K562 (cell line): Measurements from ENCODE around the gene CNTFR. TPM values are rescaled to one million over a fixed set of nuclear protein-coding genes. Genes with fewer than 3 reads are reported as not detected.

Source experiments
- ATAC-seq: fragments of 200-7000 bp; cut with Tn5 transposase; 3 replicates; pipeline ENCODE4 v1.9.1; 2020; ENCODE audit warnings: moderate library complexity
- BruUV-seq: library from RNA; stranded (reverse); fragments of 400-500 nt; replicated peaks from 2 replicates; lab custom pipeline; 2021; lab: Mats Ljungman, UMichigan
- CTCF ChIA-PET: fragments of 300-600 bp; formaldehyde crosslinking; extraction: SDS; loops from one replicate; lab custom pipeline; 2021; ENCODE audit warnings: low intra/inter-chr PET ratio; lab: Yijun Ruan, JAX
- POLR2A ChIA-PET: fragments of 300-600, 350-650 bp; sonication (Branson Sonifier 250); formaldehyde crosslinking; extraction: SDS; loops from one replicate; lab custom pipeline; 2021; ENCODE audit warnings: antibody characterized with exemption, inconsistent platforms; lab: Yijun Ruan, JAX
- DNase-seq, 4 experiments: peaks; one replicate each; pipeline versions ENCODE4 v3.0.0 to v3.0.0-alpha.2; 2011 to 2018; ENCODE audit warnings: low spot score in 3 of 4, mixed read lengths in 3 of 4; ENCODE audit errors: extremely low read depth in 1 of 4
- FAIRE-seq: peaks from 2 replicates; lab custom pipeline; 2011; peaks lifted over from hg19 to GRCh38; lab: Jason Lieb, UNC
- H2AFZ ChIP-seq: 2 replicates; pipeline ENCODE4 v1.6.0; 2011; ENCODE audit warnings: low read depth, low read length, control low read depth, inconsistent platforms
- H3K27ac ChIP-seq: fragments of 200-600 bp; 3 replicates; pipeline ENCODE4 v1.8.0; 2011; ENCODE audit warnings: low read depth, mild to moderate bottlenecking, control low read depth, inconsistent platforms, low read length, moderate library complexity, mixed read lengths; ENCODE audit errors: extremely low read depth
- H3K27me3 ChIP-seq, 2 experiments: fragments of 300-600 bp in 1 of 2; 2 replicates in 1 of 2; 3 replicates in 1 of 2; pipeline versions ENCODE4 v1.6.0 to v1.8.0; 2011; ENCODE audit warnings: inconsistent platforms in 2 of 2, low read length in 2 of 2, mild to moderate bottlenecking in 1 of 2, mixed read lengths in 1 of 2, moderate library complexity in 1 of 2; ENCODE audit not compliant: control insufficient read depth in 2 of 2, insufficient read depth in 2 of 2
- H3K36me3 ChIP-seq: fragments of 300-600 bp; 3 replicates; pipeline ENCODE4 v1.8.0; 2011; ENCODE audit warnings: mild to moderate bottlenecking, low read length, inconsistent platforms; ENCODE audit not compliant: control insufficient read depth, insufficient read depth
- H3K4me1 ChIP-seq, 2 experiments: fragments of 200-600 bp in 1 of 2; replicated peaks in 1 of 2; 2 replicates in 1 of 2; 3 replicates in 1 of 2; pipeline versions ENCODE4 v1.5.1 to v1.8.0; 2011; ENCODE audit warnings: inconsistent platforms in 2 of 2, low read length in 2 of 2, mild to moderate bottlenecking in 1 of 2, mixed read lengths in 1 of 2, moderate library complexity in 1 of 2; ENCODE audit not compliant: control insufficient read depth in 2 of 2, insufficient read depth in 2 of 2
- H3K4me2 ChIP-seq: 2 replicates; pipeline ENCODE4 v1.6.1; 2011; ENCODE audit warnings: low read length, control low read depth, inconsistent platforms, mixed read lengths; ENCODE audit not compliant: insufficient read depth
- H3K4me3 ChIP-seq: fragments of 200-600 bp; sonication (generic), shearing (Covaris generic); 2 replicates; pipeline ENCODE4 v1.5.1; 2016; ENCODE audit warnings: control low read depth, inconsistent platforms
- H3K79me2 ChIP-seq: fragments of 200-600 bp; 3 replicates; pipeline ENCODE4 v1.8.0; 2011; ENCODE audit warnings: low read length, inconsistent platforms; ENCODE audit not compliant: control insufficient read depth, insufficient read depth
- H3K9ac ChIP-seq, 2 experiments: 2 replicates each; pipeline versions ENCODE4 v1.6.0 to v1.6.1; 2011; ENCODE audit warnings: low read depth in 2 of 2, low read length in 2 of 2, control low read depth in 1 of 2, inconsistent platforms in 1 of 2, mild to moderate bottlenecking in 1 of 2, mixed read lengths in 1 of 2; ENCODE audit not compliant: insufficient read depth in 1 of 2
- H3K9me1 ChIP-seq: one replicate; pipeline ENCODE4 v1.6.0; 2011; ENCODE audit warnings: inconsistent platforms, mild to moderate bottlenecking, low read length, moderate library complexity; ENCODE audit not compliant: control insufficient read depth, insufficient read depth
- H3K9me3 ChIP-seq: replicated peaks from 2 replicates; pipeline ENCODE4 v1.5.1; 2011; ENCODE audit warnings: low read depth, low read length, inconsistent platforms; ENCODE audit not compliant: control insufficient read depth, insufficient read depth
- H4K20me1 ChIP-seq: replicated peaks from 2 replicates; pipeline ENCODE4 v1.6.1; 2011; ENCODE audit warnings: low read length, inconsistent platforms, mixed read lengths; ENCODE audit not compliant: control insufficient read depth, insufficient read depth
- CREBBP ChIP-seq: IDR thresholded peaks from one replicate; pipeline ENCODE4 v1.6.1; 2012; ENCODE audit warnings: low read depth, mild to moderate bottlenecking, control low read depth, inconsistent platforms, low read length
- HNRNPH1 ChIP-seq: fragments of 200-400 bp; formaldehyde crosslinking; optimal IDR thresholded peaks from 2 replicates; pipeline ENCODE3; 2017; ENCODE audit warnings: low read depth, mild to moderate bottlenecking, low read length, moderate library complexity
- MXD1 ChIP-seq: fragments of 250-450 bp; sonication (Bioruptor Pico); IDR thresholded peaks from 2 replicates; pipeline ENCODE4 v1.8.0; 2021; ENCODE audit warnings: borderline replicate concordance, mild to moderate bottlenecking, moderate library complexity; ENCODE audit not compliant: poor library complexity, severe bottlenecking
- NKRF ChIP-seq: fragments of 450-650 bp; IDR thresholded peaks from 2 replicates; pipeline ENCODE4 v1.6.1; 2016; ENCODE audit warnings: borderline replicate concordance
- PHB ChIP-seq: fragments of 250-450 bp; sonication (Bioruptor Pico); IDR thresholded peaks from 2 replicates; pipeline ENCODE4 v1.5.0; 2021
- RBFOX2 ChIP-seq: fragments of 200-400 bp; formaldehyde crosslinking; IDR thresholded peaks from 2 replicates; pipeline ENCODE4 v1.6.1; 2017; ENCODE audit warnings: low read depth, mild to moderate bottlenecking, low read length, moderate library complexity
- RBM17 ChIP-seq: fragments of 200-400 bp; formaldehyde crosslinking; IDR thresholded peaks from 2 replicates; pipeline ENCODE4 v1.6.1; 2017; ENCODE audit warnings: low read depth, mild to moderate bottlenecking, low read length, borderline replicate concordance
- RBM25 ChIP-seq: fragments of 200-400 bp; formaldehyde crosslinking; IDR thresholded peaks from 2 replicates; pipeline ENCODE4 v1.6.1; 2018; ENCODE audit warnings: low read length, low read depth, moderate library complexity; ENCODE audit not compliant: severe bottlenecking
- ZNF134 ChIP-seq: fragments of 250-450 bp; sonication (Bioruptor Pico); conservative IDR thresholded peaks from 2 replicates; pipeline ENCODE4 v1.4.0; 2020
- ZNF511 ChIP-seq: sonication (generic); formaldehyde crosslinking; IDR thresholded peaks from 2 replicates; pipeline ENCODE4 v1.8.0; 2022; ENCODE audit warnings: mild to moderate bottlenecking, missing genetic modification reagents
- ZNF785 ChIP-seq: fragments of 250-450 bp; sonication (Bioruptor Pico); IDR thresholded peaks from 2 replicates; pipeline ENCODE4 v1.4.0; 2020; ENCODE audit warnings: mild to moderate bottlenecking
- WGBS: fragments of 100-300 bp; shearing (Covaris generic); methylation state at CpG from one replicate; pipeline ENCODE4 v1.1.6; 2016; ENCODE audit warnings: low coverage, mixed read lengths; ENCODE audit not compliant: insufficient coverage; ENCODE audit errors: missing lambda C conversion rate; 5-methylcytosine and 5-hydroxymethylcytosine counted together
- in situ Hi-C: fragments of 300-500 bp; cut with MboI; formaldehyde crosslinking; loops from 4 replicates; pipeline ENCODE4 v1.15.0; 2018; ENCODE audit warnings: inconsistent platforms, mixed read lengths
- intact Hi-C: fragments of 100-400 bp; cut with micrococcal nuclease; formaldehyde crosslinking; loops from 2 replicates; pipeline ENCODE4 v1.14.2; 2022
- polyA plus RNA-seq, 8 experiments: library from polyadenylated mRNA; depleted of rRNA in 4 of 8; stranded (reverse) in 5 of 8; unstranded in 3 of 8; fragments of >200 nt; fragmentation: Nextera tagmentation in 2 of 8; fragmentation: Illumina TruSeq in 1 of 8; extraction: Ambion mirVana in 2 of 8; extraction: Trizol in 1 of 8; gene quantifications; 2 replicates each; pipeline versions ENCODE4 v1.2.1 to v1.2.3, GENCODE V29; 2011 to 2014; ENCODE audit warnings: inconsistent platforms in 1 of 8, missing spikeins in 1 of 8
- total RNA-seq, 7 experiments: library from RNA; depleted of rRNA in 6 of 7; stranded (reverse); fragments of >200 nt in 6 of 7; fragmentation: Illumina TruSeq in 2 of 7; extraction: Trizol in 2 of 7; gene quantifications; 2 replicates each; pipeline versions ENCODE4 v1.2.1 to v1.2.3, GENCODE V29; 2011 to 2021; ENCODE audit warnings: low replicate concordance in 1 of 7
- TF ChIP-seq, protein P1 (sequence below): fragments of 200-400 bp; formaldehyde crosslinking; IDR thresholded peaks from 2 replicates; pipeline ENCODE4 v1.6.1; 2017; ENCODE audit warnings: mild to moderate bottlenecking, low read depth, low read length, moderate library complexity
- TF ChIP-seq, protein P2 (sequence below): fragments of 150-350 bp; conservative IDR thresholded peaks from 2 replicates; pipeline ENCODE4 v1.6.1; 2014; ENCODE audit warnings: low read length

CNTFR gene
- total and polyA plus RNA-seq, 9 of the 15 experiments (the other 6 are each of a cell fraction or from before 2014, with no cell fraction given): not detected

- FAIRE-seq (no peak), DNase-seq (no peak), ATAC-seq (no peak)
- Histone ChIP-seq H3K36me3 (no peaks in the 10 kb centered on the region), H3K9me1 (no peaks in the 10 kb centered on the region), H3K9ac (no peak overlapping the region), H3K4me1 (peaks cover 0 to 7% of the 10 kb centered on the region in 2 experiments; a peak in 2 of 5 replicates), H3K9me3 (no peaks in the 10 kb centered on the region), H2AFZ (no peak overlapping the region), H4K20me1 (peaks cover 4% of the 10 kb centered on the region), H3K27me3 (peaks cover 13 to 72% of the 10 kb centered on the region in 2 experiments; a peak in 4 of 5 replicates), H3K27ac (no peak overlapping the region), H3K4me3 (no peak overlapping the region), H3K4me2 (no peak overlapping the region), H3K79me2 (no peaks in the 10 kb centered on the region)
- 2% methylated on average over 7 of the region's 8 CpGs for WGBS
- BruUV-seq: no TSS peak
- intact Hi-C loops (no loop called here), in situ Hi-C loops (no loop called here)
- CTCF ChIA-PET: no interaction called here
- TF ChIP-seq PHB (CRISPR knock-in tag) (no peak), HNRNPH1 (no peak), RBFOX2 (no peak), ZNF134 (CRISPR knock-in tag) (no peak), ZNF511 (CRISPR knock-in tag) (no peak), CREBBP (no peak), RBM25 (no peak), MXD1 (CRISPR knock-in tag) (no peak), NKRF (no peak), RBM17 (no peak), ZNF785 (CRISPR knock-in tag) (no peak)
- TF ChIP-seq, protein P1, sequence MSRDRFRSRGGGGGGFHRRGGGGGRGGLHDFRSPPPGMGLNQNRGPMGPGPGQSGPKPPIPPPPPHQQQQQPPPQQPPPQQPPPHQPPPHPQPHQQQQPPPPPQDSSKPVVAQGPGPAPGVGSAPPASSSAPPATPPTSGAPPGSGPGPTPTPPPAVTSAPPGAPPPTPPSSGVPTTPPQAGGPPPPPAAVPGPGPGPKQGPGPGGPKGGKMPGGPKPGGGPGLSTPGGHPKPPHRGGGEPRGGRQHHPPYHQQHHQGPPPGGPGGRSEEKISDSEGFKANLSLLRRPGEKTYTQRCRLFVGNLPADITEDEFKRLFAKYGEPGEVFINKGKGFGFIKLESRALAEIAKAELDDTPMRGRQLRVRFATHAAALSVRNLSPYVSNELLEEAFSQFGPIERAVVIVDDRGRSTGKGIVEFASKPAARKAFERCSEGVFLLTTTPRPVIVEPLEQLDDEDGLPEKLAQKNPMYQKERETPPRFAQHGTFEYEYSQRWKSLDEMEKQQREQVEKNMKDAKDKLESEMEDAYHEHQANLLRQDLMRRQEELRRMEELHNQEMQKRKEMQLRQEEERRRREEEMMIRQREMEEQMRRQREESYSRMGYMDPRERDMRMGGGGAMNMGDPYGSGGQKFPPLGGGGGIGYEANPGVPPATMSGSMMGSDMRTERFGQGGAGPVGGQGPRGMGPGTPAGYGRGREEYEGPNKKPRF: no peak
- TF ChIP-seq, protein P2, sequence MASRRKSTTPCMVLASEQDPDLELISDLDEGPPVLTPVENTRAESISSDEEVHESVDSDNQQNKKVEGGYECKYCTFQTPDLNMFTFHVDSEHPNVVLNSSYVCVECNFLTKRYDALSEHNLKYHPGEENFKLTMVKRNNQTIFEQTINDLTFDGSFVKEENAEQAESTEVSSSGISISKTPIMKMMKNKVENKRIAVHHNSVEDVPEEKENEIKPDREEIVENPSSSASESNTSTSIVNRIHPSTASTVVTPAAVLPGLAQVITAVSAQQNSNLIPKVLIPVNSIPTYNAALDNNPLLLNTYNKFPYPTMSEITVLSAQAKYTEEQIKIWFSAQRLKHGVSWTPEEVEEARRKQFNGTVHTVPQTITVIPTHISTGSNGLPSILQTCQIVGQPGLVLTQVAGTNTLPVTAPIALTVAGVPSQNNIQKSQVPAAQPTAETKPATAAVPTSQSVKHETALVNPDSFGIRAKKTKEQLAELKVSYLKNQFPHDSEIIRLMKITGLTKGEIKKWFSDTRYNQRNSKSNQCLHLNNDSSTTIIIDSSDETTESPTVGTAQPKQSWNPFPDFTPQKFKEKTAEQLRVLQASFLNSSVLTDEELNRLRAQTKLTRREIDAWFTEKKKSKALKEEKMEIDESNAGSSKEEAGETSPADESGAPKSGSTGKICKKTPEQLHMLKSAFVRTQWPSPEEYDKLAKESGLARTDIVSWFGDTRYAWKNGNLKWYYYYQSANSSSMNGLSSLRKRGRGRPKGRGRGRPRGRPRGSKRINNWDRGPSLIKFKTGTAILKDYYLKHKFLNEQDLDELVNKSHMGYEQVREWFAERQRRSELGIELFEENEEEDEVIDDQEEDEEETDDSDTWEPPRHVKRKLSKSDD: no peak
- POLR2A ChIA-PET: no interaction called here
Observed at GRCh38 chr9:34575241-34575640, 14.3 kb downstream of the CNTFR start.
